T-cell (primary cell): ENCODE results near the gene ZNF304. TPM values are rescaled to one million over a fixed set of nuclear protein-coding genes. Genes with fewer than 3 reads are reported as not detected.

Experiments used
- ATAC-seq, 4 experiments: fragments of 200-7000 bp in 3 of 4; fragments of 150-1000 bp in 1 of 4; cut with Tn5 transposase; replicated peaks in 1 of 4; 1 replicate in 3 of 4; 2 replicates in 1 of 4; pipeline ENCODE4 v1.10.0; 2021; ENCODE audit warnings: moderate library complexity in 3 of 4, mild to moderate bottlenecking in 2 of 4, moderate number of reproducible peaks in 1 of 4
- CTCF ChIA-PET, 2 donors: fragments of 300-600 bp; sonication (Branson Sonifier 250); formaldehyde crosslinking; loops; one replicate each; lab custom pipeline; 2022; ENCODE audit warnings: antibody characterized with exemption in 2 of 2; lab: Charles Lee
- POLR2A ChIA-PET, 2 donors: fragments of 300-600 bp; sonication (Branson Sonifier 250); formaldehyde crosslinking; loops; one replicate each; lab custom pipeline; 2022; ENCODE audit warnings: antibody characterized with exemption in 2 of 2; lab: Charles Lee
- DNase-seq, 35 experiments: peaks; one replicate each; pipeline versions ENCODE4 v3.0.0 to v3.0.0-alpha.2; 2013 to 2023
- H3K27ac ChIP-seq: one replicate; pipeline ENCODE4 v1.5.1; 2013; ENCODE audit warnings: low read length
- H3K27me3 ChIP-seq, 2 experiments: replicated peaks in 1 of 2; 1 replicate in 1 of 2; 2 replicates in 1 of 2; pipeline versions ENCODE4 v1.6.1 to v1.7.0; 2013; ENCODE audit warnings: low read length in 1 of 2, mixed read lengths in 1 of 2; ENCODE audit not compliant: control insufficient read depth in 2 of 2, insufficient read depth in 2 of 2; ENCODE audit errors: extremely low read depth in 1 of 2
- H3K36me3 ChIP-seq, 2 donors: 1 replicate in 1 of 2; 2 replicates in 1 of 2; pipeline versions ENCODE4 v1.6.1 to v1.7.0; 2013; ENCODE audit warnings: low read length in 1 of 2; ENCODE audit not compliant: control insufficient read depth in 2 of 2, insufficient read depth in 1 of 2; ENCODE audit errors: extremely low read depth in 1 of 2
- H3K4me1 ChIP-seq, 2 experiments: 1 replicate in 1 of 2; 2 replicates in 1 of 2; pipeline versions ENCODE4 v1.6.1 to v1.7.0; 2013; ENCODE audit warnings: low read length in 2 of 2, mixed read lengths in 1 of 2; ENCODE audit not compliant: insufficient read depth in 2 of 2, control insufficient read depth in 1 of 2; ENCODE audit errors: extremely low read depth in 1 of 2
- H3K4me3 ChIP-seq, 2 donors: 1 replicate in 1 of 2; 2 replicates in 1 of 2; pipeline versions ENCODE4 v1.5.1 to v1.7.0; 2013; ENCODE audit warnings: mild to moderate bottlenecking in 2 of 2, low read length in 1 of 2, moderate library complexity in 1 of 2; ENCODE audit not compliant: control insufficient read depth in 1 of 2; ENCODE audit errors: extremely low read depth in 1 of 2
- H3K9me3 ChIP-seq: 2 replicates; pipeline ENCODE4 v1.7.0; 2013
- H3K27ac Mint-ChIP-seq, 2 donors: one replicate each; pipeline ENCODE4 v1.8.0; 2020 to 2021; ENCODE audit warnings: mild to moderate bottlenecking in 2 of 2, mixed read lengths in 2 of 2
- H3K27me3 Mint-ChIP-seq, 2 donors: one replicate each; pipeline ENCODE4 v1.8.0; 2021 to 2022; ENCODE audit warnings: mixed read lengths in 2 of 2
- H3K36me3 Mint-ChIP-seq: one replicate; pipeline ENCODE4 v1.8.0; 2021; ENCODE audit warnings: mixed read lengths
- H3K4me1 Mint-ChIP-seq, 3 donors: one replicate each; pipeline ENCODE4 v1.8.0; 2020 to 2022; ENCODE audit warnings: mixed read lengths in 3 of 3, mild to moderate bottlenecking in 1 of 3
- H3K4me3 Mint-ChIP-seq, 3 donors: one replicate each; pipeline ENCODE4 v1.8.0; 2020 to 2022; ENCODE audit warnings: mild to moderate bottlenecking in 3 of 3, mixed read lengths in 3 of 3, moderate library complexity in 3 of 3
- H3K9me3 Mint-ChIP-seq, 3 donors: one replicate each; pipeline ENCODE4 v1.8.0; 2020 to 2022; ENCODE audit warnings: mixed read lengths in 3 of 3
- WGBS: methylation state at CpG from one replicate; pipeline ENCODE4 v1.1.5; 2013; ENCODE audit warnings: missing lambda C conversion rate; ENCODE audit not compliant: insufficient coverage; 5-methylcytosine and 5-hydroxymethylcytosine counted together
- total RNA-seq, 35 experiments: library from RNA in 6 of 35; stranded (reverse) in 6 of 35; fragments of 120-200 nt in 1 of 35; gene quantifications; one replicate each; pipeline versions ENCODE4 v1.2.1 to v1.2.4 and lab custom pipeline; 2013 to 2026

The ZNF304 gene
- total RNA-seq, 5 donors from 2014 or later (not counting 1 experiment from before 2014, with no cell fraction given), result 7.1 to 14.3 (median 11.8) TPM

DNA sequence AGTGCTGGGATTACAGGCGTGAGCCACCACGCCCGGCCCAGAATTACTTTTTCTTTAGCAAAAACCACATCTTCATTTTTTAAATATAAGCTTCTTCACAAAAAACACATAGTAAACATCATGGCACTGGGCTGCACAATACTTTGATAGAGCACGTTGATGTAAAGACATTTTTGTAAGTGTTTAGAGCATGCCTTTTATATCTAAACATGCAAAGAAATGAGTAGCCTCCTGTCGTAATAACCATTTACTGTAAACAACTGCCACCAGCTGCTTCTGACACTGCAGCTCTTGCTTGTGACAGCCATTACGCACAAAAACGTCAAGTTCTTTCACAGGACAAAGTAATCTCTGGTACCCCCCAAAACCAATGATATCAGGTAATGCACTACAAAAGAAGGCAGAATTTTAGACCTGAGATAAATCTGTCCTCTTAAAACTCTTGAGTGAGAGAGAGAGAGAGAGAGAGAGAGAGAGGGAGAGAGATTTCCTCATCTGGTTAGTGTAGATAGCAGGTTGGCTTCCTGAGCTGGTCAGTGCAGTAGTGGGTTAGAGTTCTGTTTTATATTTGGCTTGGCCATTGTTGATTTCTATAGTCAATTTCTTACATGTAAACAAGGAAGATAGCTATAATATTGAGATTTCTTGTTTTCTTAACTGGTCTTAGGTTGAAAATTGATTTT is 31.9 kb downstream of the ZNF304 start:
- H3K9me3 ChIP-seq, result peaks cover 5% of the 10 kb centered on the region
- no peak overlapping the region for H3K27ac Mint-ChIP-seq
- no peaks in the 10 kb centered on the region for H3K4me1 ChIP-seq
- H3K27me3 ChIP-seq, result peaks cover 0 to 3% of the 10 kb centered on the region in 2 experiments
- DNase-seq, result no peak
- H3K4me3 ChIP-seq, result no peak overlapping the region
- no CpG with 5 or more reads among the region's 7 CpGs for WGBS
- H3K4me3 Mint-ChIP-seq, result no peak overlapping the region
- no peak for ATAC-seq
- peaks cover 10 to 33% (median 23%) of the 10 kb centered on the region in 3 donors for H3K9me3 Mint-ChIP-seq
- H3K36me3 ChIP-seq, result no peaks in the 10 kb centered on the region
- POLR2A ChIA-PET, result interaction anchor here in 1 of 2 donors (0.6 kb wide), 1 partner anchor 17 kb away, joined by 5 read pairs; no protein-coding TSS in a partner anchor
- H3K36me3 Mint-ChIP-seq, result peaks cover 11% of the 10 kb centered on the region
- peaks cover 0 to 1% of the 10 kb centered on the region in 2 donors for H3K27me3 Mint-ChIP-seq
- CTCF ChIA-PET, result no interaction called here
- no peaks in the 10 kb centered on the region for H3K4me1 Mint-ChIP-seq
- H3K27ac ChIP-seq, result no peak overlapping the region

DNA sequence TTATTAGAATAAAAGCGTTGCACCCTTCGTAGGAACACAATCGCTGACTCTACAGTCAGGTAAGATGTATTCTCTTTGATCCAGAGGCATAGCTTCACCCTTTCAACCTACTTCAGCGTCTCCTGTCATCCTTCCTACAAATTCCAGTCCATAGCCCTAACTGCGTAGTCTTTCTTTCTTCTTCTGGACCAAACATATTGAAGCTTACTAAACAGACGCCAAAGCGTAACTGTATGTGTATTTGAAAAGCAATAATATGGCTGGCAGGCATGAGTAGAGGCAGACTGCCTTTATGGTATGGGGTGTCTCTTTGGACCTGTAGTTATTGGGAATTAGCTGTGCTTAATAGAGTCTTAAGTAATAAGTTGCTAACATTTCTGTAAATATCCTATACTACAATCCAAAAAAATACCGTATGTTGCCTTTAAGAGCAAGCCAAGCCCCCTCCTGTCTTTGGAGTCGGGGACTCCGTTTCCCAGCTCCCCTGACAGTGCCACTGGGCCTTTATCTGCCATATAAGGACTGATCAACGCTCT is 38.2 kb downstream of the ZNF304 start:
- CTCF ChIA-PET, result interaction anchor here in 1 of 2 donors (0.5 to 1.0 kb wide), 4 partner anchors 17 to 770 kb away, joined by 3 read pairs; partner anchors contain the start of gene ZNF416
- DNase-seq, result no peak
- WGBS, result 4% methylated on average over 3 of the region's 11 CpGs

DNA sequence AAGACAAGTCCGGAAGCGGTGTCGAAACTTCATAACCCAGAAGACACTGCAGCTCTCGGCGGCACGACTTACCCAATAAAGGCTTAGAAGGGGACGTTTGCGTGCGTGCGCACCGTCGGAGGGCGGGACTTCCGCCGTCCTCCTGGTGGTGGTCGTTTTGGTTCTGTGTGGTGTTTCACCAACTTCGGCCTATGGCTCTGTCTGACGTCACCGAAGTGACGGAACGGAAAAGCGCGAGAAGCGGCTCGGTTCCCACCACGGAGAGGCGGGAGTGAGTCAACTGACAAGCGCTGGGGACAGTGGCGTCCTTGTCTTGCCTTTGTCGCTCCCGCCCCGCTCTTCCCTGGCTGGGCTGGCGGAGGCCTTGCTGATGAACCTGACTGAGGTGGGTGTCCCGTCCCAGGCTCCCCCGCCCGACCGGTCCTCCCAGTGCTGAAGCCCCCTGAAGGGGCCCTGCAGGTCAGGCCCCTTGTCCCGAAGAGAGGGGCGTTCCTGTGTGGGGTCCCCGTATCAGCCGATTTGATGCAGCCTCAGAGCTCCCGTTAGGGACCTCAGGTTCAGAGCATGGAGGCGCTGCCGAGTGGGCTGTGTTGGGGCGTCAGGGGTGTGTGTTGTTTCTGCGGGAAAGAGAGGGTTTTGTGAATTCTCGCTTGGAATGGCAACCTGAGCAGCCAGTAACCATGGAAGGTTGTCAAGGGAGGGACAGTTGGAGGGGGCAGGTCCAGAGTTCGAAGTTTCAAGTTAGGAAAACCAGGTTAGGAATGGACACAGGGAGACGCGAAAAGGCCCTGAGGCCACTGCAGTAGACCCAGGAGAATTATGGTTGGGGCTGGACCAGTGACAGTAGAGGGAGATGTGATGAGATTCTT is 38.9 kb downstream of the ZNF304 start, which contains the start of gene ZNF548:
TSS of gene ZNF548 (plus strand) at position 125 of the 869 bp plus-strand sequence. CDS start at position 371, 246 bp downstream.
- peak within 1 kb of the TSS; percentile 77 to 90 for H3K4me3 ChIP-seq
- 2% methylated on average over 49 of the region's 50 CpGs for WGBS
- POLR2A ChIA-PET, result interaction anchor here in 1 of 2 donors (0.6 kb wide), 1 partner anchor 93 kb away, joined by 7 read pairs; no protein-coding TSS in a partner anchor
- ATAC-seq (peak; percentile 97 to 100 (median 100)), DNase-seq (peak; percentile 83 to 99 (median 97))
- H3K27ac ChIP-seq, result peak within 1 kb of the TSS; percentile 92
- CTCF ChIA-PET, result interaction anchor here (0.5 to 1.0 kb wide), 5 partner anchors 16 to 769 kb away, joined by 3 read pairs; partner anchors contain the start of gene ZNF416 (in 1 of the 2)
- Mint-ChIP-seq H3K4me3 (peak within 1 kb of the TSS; percentile 95 to 98 (median 97)), H3K36me3 (peaks cover 40% of the 10 kb centered on the region), H3K27me3 (no peaks in the 10 kb centered on the region), H3K4me1 (peaks cover 35 to 48% (median 41%) of the 10 kb centered on the region in 3 donors), H3K9me3 (peaks cover 12 to 18% (median 13%) of the 10 kb centered on the region in 3 donors), H3K27ac (peak within 1 kb of the TSS; percentile 92 to 97)
- peaks cover 14 to 16% of the 10 kb centered on the region in 2 experiments for H3K4me1 ChIP-seq
- peaks cover 0 to 3% of the 10 kb centered on the region in 2 experiments for H3K27me3 ChIP-seq
- H3K36me3 ChIP-seq, result peaks cover 8 to 14% of the 10 kb centered on the region in 2 donors
- no peaks in the 10 kb centered on the region for H3K9me3 ChIP-seq

More for the DNA sequence above, 38.2 kb downstream of the ZNF304 start:
- Mint-ChIP-seq H3K9me3 (peaks cover 5 to 11% (median 6%) of the 10 kb centered on the region in 3 donors), H3K27me3 (no peaks in the 10 kb centered on the region), H3K4me3 (peak overlapping the region; percentile 95 to 98 (median 97)), H3K27ac (peak overlapping the region; percentile 92 to 97), H3K36me3 (peaks cover 33% of the 10 kb centered on the region), H3K4me1 (peaks cover 35 to 41% (median 37%) of the 10 kb centered on the region in 3 donors)
- H3K27me3 ChIP-seq, result peaks cover 0 to 3% of the 10 kb centered on the region in 2 experiments
- POLR2A ChIA-PET, result interaction anchor here (0.5 to 0.7 kb wide), 2 partner anchors 24 to 26 kb away, joined by 4 read pairs; partner anchors contain the start of genes TRAPPC2B (in 1 of the 2) and ZNF547 (in 1 of the 2)
- peak overlapping the region; percentile 17 to 77 for H3K4me3 ChIP-seq
- H3K27ac ChIP-seq, result peak overlapping the region; percentile 92
- peaks cover 8 to 10% of the 10 kb centered on the region in 2 donors for H3K36me3 ChIP-seq
- no peak for ATAC-seq
- H3K4me1 ChIP-seq, result peaks cover 14 to 16% of the 10 kb centered on the region in 2 experiments
- no peaks in the 10 kb centered on the region for H3K9me3 ChIP-seq

DNA sequence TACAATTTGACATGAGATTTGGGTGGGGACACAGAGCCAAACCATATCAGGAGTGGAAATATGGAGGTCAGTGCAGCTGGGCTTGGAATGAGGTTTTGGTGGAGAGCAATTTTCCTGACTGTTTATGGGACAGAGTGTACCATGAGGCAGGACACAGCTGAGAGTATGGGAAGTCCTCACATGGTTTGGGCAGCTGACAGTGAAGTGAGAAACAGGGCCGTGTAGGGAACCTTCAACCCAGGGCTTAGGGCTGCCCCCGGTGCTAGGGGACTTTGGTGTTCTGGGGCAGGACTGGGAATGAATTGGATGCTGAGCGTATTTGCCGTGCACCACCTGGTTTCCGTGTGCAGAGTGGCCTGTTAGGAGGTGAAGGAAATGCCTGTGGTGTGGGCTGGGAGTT is 44.6 kb downstream of the ZNF304 start:
- no peaks in the 10 kb centered on the region for H3K27me3 Mint-ChIP-seq

DNA sequence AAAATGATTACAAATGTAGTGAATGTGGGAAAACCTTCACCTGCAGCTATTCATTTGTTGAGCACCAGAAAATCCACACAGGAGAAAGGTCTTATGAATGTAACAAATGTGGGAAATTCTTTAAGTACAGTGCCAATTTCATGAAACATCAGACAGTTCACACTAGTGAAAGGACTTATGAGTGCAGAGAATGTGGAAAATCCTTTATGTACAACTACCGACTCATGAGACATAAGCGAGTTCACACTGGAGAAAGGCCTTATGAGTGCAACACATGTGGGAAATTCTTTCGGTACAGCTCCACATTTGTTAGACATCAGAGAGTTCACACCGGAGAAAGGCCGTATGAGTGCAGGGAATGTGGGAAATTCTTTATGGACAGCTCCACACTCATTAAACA is 47.8 kb downstream of the ZNF304 start:
- Mint-ChIP-seq H3K4me1 (peaks cover 0 to 18% (median 8%) of the 10 kb centered on the region in 3 donors), H3K9me3 (peaks cover 45 to 70% (median 61%) of the 10 kb centered on the region in 3 donors), H3K27me3 (no peaks in the 10 kb centered on the region), H3K4me3 (no peak overlapping the region), H3K36me3 (peaks cover 84% of the 10 kb centered on the region), H3K27ac (no peak overlapping the region)
- ChIA-PET POLR2A (interaction anchor here in 1 of 2 donors (0.6 kb wide), 1 partner anchor 296 kb away, joined by 5 read pairs; no protein-coding TSS in a partner anchor), CTCF (no interaction called here)
- Histone ChIP-seq H3K4me3 (no peak overlapping the region), H3K9me3 (no peaks in the 10 kb centered on the region), H3K36me3 (peaks cover 27 to 54% of the 10 kb centered on the region in 2 donors), H3K4me1 (no peaks in the 10 kb centered on the region), H3K27ac (no peak overlapping the region), H3K27me3 (no peaks in the 10 kb centered on the region)
- 92% methylated on average over 2 of the region's 5 CpGs for WGBS
- DNase-seq, result no peak
- ATAC-seq, result no peak

More for the DNA sequence above, 44.6 kb downstream of the ZNF304 start:
- ChIA-PET CTCF (no interaction called here), POLR2A (no interaction called here)
- Histone ChIP-seq H3K9me3 (no peaks in the 10 kb centered on the region), H3K4me1 (peaks cover 1 to 5% of the 10 kb centered on the region in 2 experiments), H3K27ac (no peak overlapping the region), H3K27me3 (no peaks in the 10 kb centered on the region), H3K36me3 (peaks cover 30 to 60% of the 10 kb centered on the region in 2 donors), H3K4me3 (no peak overlapping the region)
- Mint-ChIP-seq H3K4me3 (no peak overlapping the region), H3K9me3 (peaks cover 46 to 58% (median 50%) of the 10 kb centered on the region in 3 donors), H3K27ac (no peak overlapping the region), H3K4me1 (peaks cover 17 to 35% (median 25%) of the 10 kb centered on the region in 3 donors), H3K36me3 (peaks cover 89% of the 10 kb centered on the region)
- 100% methylated on average over 5 of the region's 5 CpGs for WGBS
- ATAC-seq, result no peak
- no peak for DNase-seq
